Stimulated activated CD8-positive, alpha-beta memory T cell treated with anti-CD3 and anti-CD28 coated beads, Interleukin-2, amount 100 ng/mL, for 48 hours (primary cell): ENCODE results near the gene SLC2A11.

ENCODE experiments used
- DNase-seq, 2 donors: peaks; one replicate each; pipeline ENCODE4 v3.0.0-alpha.2; 2020; ENCODE audit warnings: low read depth in 2 of 2

Gene SLC2A11

DNA sequence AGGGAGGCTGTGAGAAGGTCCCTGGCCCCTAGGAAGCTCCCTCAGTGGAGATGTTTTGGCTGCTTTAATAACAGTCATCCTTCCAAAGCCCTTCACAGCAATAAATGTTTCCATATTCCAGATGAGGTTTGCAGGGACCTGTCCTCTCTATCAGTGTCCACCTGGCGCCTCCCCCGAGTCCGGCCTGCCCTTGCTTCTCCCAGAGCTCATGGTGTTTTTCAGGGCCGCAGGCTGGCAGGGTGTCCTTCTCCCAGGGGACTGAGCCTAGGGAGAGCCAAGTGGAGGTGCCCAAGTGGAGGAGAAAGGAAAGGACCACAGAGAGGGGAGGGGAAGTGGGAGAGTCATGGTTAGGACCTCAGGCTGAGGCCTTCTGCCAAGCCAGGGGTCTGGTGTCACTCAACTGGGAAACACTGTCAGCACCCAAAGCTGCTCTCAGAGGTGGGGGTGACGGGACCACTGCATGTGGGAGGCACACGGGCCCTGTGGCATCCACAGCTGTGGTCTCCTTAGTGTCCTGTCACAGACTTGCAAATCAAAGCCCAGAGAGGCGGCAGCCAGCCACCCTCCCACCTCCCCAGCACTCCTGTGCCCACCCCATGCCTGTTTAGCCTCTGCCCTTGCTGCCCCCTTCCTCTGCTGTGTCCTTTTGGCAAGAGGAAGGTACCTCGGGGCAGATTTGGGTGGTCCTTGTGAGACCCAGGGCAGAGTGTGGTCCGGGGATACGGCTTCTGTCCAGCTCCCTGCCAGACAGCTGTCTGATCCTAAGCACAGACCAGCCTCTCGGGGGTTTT is 25.3 kb upstream of the SLC2A11 start:
- no peak for DNase-seq

DNA sequence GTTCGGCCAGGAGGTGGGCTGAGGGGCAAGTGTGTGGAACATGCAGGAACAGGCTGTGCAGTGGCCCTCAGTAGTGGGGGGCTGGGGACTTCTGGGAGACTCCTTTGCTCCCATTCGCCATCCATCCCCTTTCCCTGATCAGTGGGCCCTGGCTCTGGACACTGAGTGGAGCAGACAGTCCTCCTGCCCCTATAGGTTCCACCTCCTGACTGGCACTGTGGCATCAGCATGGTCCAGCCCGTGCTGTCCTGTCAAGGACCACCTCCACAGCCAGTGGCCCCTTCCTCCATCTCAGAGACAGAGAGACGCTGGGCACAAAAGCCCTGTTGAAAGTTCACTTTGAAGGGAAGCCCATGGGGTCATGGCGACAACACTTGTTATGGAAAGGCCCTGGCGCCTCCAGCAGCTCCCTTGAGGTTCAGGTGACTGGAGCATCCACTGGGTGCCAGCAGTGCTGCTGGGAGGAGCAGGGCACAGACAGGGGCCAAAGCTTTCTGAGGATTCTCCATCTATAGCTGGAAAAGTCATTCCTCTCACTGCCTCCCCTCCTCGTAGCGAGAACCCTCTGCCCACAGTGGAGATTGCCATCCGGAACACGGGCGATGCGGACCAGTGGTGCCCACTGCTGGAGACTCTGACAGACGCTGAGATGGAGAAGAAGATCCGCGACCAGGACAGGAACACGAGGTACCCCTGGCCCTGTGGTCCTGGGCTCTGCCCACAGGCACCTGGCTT is 24.5 kb upstream of the SLC2A11 start:
- no peak for DNase-seq

DNA sequence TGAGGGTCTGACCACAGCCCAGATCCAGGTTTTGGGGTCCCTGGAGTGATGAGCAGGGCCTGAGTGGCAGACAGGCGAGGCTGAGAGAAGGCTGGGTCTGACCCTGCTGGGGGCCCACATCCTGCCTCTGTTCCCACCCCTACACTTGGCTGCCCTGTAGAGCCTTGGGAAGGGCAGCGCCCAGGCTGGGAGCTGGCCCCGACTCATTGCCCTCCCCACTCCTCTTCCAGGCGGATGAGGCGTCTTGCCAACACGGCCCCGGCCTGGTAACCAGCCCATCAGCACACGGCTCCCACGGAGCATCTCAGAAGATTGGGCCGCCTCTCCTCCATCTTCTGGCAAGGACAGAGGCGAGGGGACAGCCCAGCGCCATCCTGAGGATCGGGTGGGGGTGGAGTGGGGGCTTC is 23.8 kb upstream of the SLC2A11 start:
- DNase-seq: no peak

DNA sequence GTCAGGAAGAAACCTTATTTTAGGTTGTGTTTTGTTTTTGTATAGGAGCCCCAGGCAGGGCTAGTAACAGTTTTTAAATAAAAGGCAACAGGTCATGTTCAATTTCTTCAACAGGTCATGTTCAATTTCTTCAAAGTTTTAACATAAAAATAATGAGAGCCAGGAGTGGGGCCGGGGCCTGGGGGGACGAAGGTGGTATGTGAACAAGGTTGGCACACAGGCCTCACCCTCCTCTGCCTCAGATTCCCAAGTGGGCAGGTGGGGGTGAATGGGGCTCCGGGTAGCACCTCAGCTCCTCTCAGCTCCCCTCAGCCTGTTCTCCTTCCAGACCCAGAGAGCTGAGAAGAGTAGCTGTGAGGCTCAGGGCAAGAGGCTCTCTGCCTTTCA is 23.3 kb upstream of the SLC2A11 start:
- no peak for DNase-seq

DNA sequence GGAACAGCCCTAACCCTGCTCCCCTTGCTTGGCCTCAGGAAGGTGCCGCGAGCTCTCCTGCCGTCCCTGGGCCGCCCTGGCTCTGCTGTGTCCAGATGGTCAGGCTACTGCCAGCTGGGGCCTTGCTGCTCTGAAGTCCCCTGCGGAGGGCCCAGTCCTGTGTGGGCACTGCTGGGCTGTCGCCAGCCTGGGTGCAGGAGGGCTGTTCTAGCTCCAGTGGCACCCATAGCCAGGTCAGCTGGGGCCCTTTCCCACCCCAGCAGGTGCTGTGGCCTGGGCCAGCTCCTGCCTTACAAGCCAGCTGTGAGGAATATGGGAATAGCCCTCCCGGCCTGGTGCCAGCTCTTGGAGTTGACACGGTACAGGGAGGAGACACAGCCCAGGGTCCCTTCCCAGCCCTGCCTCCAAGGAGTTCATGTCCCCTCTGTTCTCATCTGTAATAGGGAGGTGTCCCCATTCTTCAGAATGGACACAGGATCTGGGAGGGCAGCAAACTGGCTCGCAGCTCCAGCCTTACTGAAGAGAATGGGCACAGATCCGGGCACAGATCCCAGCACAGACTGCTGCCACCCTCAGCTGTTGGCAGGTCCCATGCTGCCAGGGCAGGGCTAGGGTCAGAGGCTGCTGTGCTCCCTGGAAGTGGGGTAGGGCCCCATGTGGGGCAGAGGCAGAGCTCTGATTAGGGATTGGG is 22.7 kb upstream of the SLC2A11 start:
- DNase-seq: no peak

DNA sequence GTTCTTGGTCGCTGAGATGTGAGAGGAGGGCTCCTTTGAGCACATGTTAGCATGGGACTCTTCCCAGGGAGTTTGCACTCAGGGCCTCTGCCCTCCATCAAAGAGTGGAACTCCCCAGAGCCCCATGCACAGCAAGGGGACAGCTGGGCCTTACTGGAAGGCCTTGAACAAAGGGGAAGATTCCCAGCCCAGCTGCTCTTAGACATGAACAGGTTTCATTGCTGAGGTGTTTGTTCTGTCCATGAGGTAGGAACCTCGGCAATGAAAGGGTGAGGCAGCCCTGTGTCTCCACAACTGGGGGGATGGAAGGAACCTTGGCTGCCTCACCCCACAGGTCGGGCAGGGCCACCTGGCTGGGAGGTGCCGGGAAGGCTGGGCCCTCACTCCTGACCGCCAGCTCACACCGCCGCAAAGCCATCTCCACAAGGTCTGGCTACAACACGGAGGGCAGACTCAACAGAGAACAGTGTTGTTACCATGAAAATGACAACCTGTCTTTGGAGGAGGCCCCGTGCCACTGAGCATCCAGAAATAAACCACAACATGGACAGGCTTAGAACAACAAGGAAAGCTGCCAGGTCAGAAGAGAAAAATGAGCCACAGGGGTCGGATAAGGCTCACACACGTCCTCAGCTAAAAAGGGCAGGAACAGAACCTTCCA is 22.1 kb upstream of the SLC2A11 start:
- no peak for DNase-seq

DNA sequence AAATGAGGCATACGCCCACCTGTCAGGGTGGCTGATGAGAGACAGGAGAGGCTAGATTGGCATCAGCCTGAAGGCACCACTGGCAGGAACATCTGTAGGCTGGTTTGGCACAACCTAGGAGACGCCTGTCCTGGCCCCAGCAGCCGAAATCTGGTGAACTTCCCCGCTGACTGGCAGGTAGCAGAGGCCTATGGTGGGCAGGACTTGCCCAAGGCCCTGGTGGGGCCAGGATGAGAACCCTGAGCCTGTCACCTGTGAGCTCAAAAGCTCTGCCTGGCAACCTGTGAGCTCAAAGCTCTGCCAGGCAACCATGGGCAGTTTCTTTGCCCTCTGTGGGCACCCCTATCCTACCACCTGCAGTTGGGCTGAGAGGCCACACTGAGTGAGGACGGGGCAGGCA is 21.4 kb upstream of the SLC2A11 start:
- no peak for DNase-seq

DNA sequence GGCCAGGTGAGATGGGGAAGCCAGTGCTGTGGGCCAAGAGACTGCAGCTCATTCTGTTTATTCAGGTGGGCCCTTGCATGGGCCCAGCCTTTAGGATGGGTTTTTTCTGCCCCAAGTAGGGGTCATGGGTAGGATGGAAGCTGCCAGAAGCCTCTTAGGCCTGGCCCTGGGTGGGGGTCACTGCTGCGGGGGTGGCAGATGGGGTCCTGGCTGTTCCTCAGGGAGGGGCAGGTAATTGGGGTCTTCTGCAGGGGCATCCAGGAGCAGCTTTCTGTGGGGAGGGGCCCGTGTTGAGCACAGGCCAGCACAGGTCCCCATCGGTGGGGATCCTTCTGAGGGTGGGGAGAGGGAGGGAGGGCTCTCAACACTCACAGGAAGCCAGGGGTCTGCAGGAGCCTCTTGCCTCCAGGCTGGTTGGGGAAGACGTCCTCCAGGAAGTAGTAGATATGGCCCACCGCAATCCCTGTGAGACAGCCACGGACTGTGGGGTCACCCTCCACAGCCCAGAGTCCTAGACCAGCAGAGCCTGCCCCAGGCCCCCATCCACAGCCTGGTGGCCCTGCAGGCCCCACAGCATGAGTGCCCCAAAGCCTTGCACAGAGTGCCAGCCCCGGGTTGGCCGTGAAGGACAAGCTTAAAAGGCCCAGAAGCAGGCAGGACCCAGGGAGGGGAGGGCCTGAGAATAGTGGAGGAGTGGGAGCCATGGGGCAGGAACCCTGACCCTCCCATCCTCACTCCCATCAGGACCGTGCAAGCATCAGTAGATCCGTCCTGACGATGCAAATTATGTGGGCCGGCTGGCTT is 20.8 kb upstream of the SLC2A11 start:
- no peak for DNase-seq

DNA sequence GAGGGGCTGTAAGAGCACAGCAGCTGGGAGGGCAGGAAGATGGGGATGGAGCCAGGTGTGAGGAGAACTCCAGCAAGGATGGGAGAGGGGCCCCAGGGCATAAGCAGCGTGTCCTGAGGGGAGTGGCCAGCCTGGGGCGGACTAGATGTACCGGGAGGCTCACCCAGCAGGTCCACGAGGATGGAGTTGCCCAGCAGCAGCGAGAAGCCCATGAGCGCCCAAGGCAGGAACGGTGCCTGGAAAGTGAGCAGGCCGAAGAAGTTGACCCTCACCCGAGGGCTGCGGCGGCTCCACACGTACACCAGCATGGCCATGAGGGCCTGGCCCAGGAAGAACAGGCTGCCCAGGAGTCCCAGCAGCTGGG is 20.2 kb upstream of the SLC2A11 start:
- no peak for DNase-seq

DNA sequence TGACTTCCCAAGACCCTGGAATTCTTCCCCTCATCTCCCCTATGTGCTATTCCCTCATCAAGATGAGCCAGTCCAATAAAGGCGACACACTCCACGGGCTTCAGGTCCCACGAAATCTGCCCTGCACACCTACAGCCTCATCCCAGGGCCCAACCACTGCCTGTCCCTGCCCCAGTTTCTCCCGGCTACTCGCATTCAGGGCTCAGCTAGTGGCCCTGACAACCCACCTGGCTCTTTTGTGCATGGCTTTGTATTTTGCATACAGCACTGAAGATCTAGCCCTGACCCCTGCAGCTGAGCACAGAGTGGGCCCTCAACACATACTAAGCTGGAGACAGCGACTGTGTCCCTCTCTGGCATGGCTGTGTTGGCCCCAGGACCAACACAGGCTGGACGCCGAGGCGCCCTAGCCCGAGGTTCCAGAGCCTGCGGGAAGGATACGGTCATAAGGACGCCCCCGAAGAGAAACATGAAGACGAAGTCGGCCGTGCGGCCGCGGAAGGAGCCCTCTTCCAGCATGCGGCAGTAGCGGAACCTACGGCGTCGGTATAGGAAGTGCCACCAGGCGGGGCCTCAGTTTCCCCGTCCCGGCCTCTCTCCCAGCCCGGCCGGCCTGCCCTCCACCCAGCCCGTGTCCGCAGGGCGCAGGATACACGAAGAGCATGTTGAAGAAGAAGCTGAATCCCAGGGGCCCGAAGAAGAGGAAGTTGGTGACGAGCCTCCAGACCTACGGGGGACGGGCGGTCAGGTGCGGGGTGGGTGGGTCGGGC is 19.6 kb upstream of the SLC2A11 start:
- DNase-seq: no peak

DNA sequence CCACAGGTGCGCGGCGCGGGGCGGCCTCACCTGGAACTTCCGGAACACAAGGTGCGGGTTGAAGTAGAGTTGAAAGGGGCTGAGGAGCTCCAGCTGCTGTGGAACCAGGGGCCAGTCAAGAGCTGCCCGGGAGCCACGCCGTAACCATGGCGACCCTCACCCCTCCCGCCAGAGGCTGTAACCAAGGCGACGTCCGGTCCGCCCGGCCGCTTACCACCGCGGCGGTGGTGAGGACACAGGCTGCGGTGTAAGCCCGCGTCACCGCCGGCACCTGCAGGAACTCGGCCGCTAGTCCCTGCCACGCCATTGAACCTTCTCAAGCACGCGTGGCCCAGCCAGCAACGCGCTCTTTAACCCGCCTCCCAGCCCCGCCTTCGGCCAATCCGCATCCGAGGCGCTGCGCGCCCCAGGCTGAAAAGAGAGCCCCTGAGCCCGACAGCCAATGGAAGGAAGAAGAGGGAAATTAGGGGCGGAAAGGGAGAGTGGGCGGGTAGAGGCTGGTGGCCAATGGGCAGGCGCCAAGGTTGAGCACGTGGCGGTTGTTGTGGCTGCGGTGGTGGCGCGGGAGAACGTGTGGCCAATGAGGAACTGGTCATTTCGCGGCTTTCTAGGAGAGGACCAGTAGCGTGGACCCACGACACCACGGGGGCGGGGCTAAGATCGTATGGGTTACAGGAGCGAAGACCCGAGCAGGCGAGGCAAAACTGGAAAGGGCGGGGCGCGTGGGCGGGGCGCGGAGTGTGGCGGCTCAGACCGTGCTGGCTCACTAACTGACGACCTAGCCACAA is 18.8 kb upstream of the SLC2A11 start, which contains the start of gene DERL3:
Gene DERL3 (minus strand): TSS at position 326 of the 788 bp plus-strand sequence. CDS start 19 bp downstream, at position 307.
- DNase-seq: peak; percentile 96

DNA sequence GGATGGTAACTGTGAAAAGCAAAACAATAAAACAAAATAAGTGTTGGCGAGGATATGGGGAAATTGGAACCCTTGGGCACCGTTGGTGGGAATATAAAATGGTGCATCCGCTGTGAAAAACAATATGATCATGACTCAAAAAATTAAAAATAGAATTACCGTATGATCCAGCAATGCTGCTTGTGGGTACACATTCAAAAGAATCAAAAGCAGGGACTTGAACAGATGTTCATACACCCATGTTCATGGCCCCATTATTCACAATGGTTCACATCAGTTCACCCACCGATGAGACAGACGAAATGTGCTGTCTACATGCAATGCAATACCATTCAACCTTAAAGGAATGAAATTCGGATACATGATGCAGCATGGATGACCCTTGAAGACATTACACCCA is 17.6 kb upstream of the SLC2A11 start:
- no peak for DNase-seq

DNA sequence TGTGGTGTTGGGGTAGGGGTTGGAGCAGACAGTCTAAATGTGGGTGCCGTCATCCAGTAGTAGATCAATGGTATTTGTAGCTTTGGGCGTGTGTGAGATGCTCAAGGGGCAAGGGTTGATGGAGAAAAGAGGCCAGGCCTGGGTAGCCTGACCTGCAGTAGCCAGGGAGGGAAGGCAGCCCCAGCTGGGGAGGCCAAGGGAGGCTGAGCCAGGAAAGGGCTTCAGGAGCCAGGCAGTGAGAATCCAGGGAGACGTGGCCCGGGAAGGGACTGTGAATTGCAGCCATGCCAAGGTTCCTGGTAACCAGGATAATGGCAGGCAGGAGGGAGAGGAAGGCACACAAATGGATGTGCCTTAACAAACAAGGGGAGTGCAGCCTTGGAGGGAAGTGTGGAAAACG is 16.4 kb upstream of the SLC2A11 start:
- DNase-seq: no peak

DNA sequence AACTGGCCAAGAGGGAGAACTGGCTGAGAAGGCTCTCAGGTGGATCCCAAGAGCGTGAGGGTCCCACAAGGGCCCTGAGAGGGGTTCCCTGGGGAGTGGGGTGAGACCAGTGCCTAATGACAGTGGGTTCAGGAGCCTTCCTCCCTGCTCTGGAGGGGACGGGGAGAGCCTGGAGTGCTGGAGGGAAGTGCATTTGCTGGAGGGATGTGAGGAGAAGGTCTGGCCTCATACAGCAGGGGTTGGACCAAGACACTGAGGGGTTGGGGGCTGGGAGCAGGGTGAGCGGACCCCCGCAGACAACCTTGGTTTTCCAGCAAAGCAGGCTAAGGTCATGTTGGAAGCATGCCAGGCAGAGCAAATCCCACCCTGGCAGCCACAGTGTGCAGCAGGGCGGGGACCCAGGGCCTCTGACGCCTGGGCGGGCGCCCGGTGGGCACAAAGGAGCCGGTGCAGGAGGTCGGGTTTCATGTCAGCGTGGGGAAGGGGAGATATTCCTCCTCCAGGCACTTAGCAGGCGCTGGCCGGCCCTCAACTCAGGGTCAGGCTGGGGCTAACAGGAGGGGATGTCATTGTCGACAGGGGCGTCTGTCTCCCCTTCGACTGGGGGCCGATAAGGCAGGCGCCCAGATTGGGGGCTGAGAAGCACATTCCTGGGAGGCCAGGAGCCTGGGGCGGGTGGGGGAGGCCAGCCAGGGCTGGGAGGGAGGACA is 15.8 kb upstream of the SLC2A11 start:
- no peak for DNase-seq

DNA sequence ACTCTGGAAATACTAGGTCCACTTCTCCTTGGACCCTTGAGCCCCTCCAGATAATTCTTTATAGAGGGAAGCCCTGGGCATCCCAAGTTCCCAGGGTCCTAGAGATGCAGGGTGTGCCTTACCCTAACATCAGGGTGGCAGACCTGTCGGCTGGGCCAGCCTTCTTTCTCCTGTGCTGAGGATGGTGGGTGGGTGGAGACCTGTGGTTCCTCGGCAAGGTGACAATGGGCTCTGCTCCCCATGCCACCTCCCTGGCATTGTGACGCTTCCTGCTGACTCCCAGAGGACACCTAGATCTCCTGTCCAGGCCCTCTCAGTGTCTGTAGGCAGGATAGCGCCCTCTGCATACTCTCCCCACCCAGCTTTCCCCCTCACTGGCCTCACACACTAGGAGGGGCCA is 15.1 kb upstream of the SLC2A11 start:
- DNase-seq: no peak

DNA sequence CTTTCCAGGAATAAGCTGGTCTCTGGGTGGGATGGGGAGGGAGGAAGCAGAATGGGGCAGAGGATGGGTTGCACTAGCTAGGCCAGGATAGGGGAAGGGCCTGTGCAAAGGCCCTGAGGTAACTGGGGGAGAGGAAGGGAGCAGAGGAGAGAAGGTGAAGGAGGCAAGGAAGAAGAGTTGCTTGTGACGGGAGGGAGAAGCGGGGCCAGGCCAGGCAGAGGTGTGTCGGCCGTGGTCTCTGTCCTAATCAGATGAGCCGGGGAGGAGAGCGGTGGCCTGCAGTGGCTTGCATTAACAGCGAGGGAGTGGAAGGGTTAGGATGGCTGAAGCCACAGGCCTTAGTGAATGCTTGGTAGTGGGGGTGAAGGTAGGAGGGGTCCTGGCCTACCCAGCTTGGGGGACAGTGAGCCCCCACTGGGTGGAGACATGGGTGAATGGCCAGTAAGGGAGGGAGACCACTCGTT is 12.9 kb upstream of the SLC2A11 start:
- no peak for DNase-seq

DNA sequence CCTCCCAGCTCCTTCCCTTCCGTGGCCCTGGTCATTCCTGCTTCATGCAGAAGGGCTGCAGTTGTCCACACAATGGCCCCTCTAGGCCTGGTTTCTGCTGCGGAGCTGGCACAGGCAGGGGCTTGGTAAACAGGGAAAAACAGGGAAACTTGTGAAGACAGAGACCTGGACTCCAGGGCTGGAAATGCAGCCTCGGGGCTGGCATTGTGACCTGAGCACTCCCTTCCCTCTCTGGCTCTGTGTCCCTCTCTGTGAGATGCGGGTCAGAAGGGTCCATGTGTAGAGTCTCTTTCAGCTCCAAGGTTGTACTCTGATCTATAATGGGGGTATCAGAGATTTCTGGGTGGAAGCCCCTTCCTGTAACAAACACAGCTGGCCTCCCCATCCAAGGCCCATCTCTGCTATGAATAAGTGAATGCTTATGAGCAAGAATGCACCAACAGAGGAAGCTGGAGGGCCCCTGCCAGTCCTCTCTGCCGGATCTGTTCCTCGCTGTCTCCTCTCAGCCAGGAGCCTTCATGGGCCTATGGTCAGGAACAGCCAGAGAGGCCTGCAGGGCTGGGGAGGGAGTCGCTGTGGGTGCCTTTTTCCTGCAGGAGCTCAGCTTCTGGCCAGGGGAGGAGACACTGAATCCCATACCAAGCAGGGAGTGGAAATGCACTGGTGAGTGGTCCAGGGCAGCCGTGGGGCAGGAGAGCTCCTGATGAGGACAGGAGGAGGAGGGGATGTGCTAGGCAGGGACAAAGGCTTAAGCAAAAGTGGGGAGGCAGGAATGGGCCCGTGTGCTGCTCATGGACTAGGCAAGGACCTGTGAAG is 12.2 kb upstream of the SLC2A11 start:
- no peak for DNase-seq

DNA sequence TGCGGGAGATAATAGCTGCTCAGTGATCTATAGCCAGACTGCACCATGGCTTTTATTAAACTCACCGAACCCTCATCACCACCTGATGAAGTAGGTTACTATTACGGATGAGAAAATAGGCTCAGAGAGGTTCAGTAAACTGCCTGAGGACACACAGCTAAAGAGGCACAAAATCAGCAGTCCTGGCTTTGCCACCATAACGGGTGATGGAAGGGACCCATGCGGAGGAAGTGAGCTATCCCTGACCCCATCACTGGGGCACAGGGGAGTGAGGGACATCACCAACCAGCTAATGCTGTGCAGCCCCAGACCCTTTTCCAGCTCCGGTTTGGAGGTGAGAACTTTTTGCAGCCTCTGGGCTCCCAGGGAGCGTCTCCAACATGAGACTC is 11.6 kb upstream of the SLC2A11 start:
- no peak for DNase-seq
